Endothelial cell of umbilical vein (primary cell): Measurements from ENCODE around the gene NALCN. TPM values are rescaled to one million over a fixed set of nuclear protein-coding genes. Genes with fewer than 3 reads are reported as not detected.

Source experiments
- BruUV-seq: library from RNA; stranded (reverse); fragments of 400-500 nt; replicated peaks from 2 replicates; lab custom pipeline; 2021; lab: Mats Ljungman, UMichigan
- CTCF ChIA-PET: fragments of 300-600, 350-600 bp; sonication (Branson Sonifier 250); formaldehyde crosslinking; loops from one replicate; lab custom pipeline; 2021; ENCODE audit warnings: antibody characterized with exemption, inconsistent platforms; lab: Charles Lee
- POLR2A ChIA-PET: fragments of 300-600, 350-600 bp; sonication (Branson Sonifier 250); formaldehyde crosslinking; loops from one replicate; lab custom pipeline; 2021; ENCODE audit warnings: antibody characterized with exemption, inconsistent platforms; lab: Charles Lee
- DNase-seq: peaks from one replicate; pipeline ENCODE4 v3.0.0-alpha.2; 2011; ENCODE audit warnings: low read depth, low spot score
- FAIRE-seq: peaks from 2 replicates; lab custom pipeline; 2011; peaks lifted over from hg19 to GRCh38; lab: Jason Lieb, UNC
- H2AFZ ChIP-seq: 2 replicates; pipeline ENCODE4 v1.6.0; 2012; ENCODE audit warnings: low read depth, low read length, control low read depth, inconsistent platforms
- H3K27ac ChIP-seq: 2 replicates; pipeline ENCODE4 v1.5.1; 2011; ENCODE audit warnings: low read depth, mild to moderate bottlenecking, control low read depth, low read length, moderate library complexity; ENCODE audit not compliant: insufficient read depth
- H3K27me3 ChIP-seq, 2 experiments: 2 replicates each; pipeline versions ENCODE4 v1.6.0 to v1.6.1; 2011; ENCODE audit warnings: low read length in 2 of 2, mixed read lengths in 1 of 2; ENCODE audit not compliant: control insufficient read depth in 2 of 2, insufficient read depth in 2 of 2
- H3K36me3 ChIP-seq, 2 experiments: 2 replicates in 1 of 2; 3 replicates in 1 of 2; pipeline ENCODE4 v1.5.1; 2011; ENCODE audit warnings: low read length in 2 of 2, mild to moderate bottlenecking in 1 of 2, moderate library complexity in 1 of 2; ENCODE audit not compliant: control insufficient read depth in 2 of 2, insufficient read depth in 2 of 2; ENCODE audit errors: extremely low read depth in 1 of 2
- H3K4me1 ChIP-seq: 3 replicates; pipeline ENCODE4 v1.5.1; 2011; ENCODE audit warnings: mild to moderate bottlenecking, low read length; ENCODE audit not compliant: control insufficient read depth, insufficient read depth; ENCODE audit errors: extremely low read depth
- H3K4me2 ChIP-seq: 2 replicates; pipeline ENCODE4 v1.6.1; 2011; ENCODE audit warnings: low read length, control low read depth, mixed read lengths; ENCODE audit not compliant: insufficient read depth
- H3K4me3 ChIP-seq, 3 experiments: fragments of 200-600 bp in 1 of 3; sonication (generic), shearing (Covaris generic) in 1 of 3; replicated peaks in 1 of 3; 2 replicates each; pipeline ENCODE4 v1.5.1; 2011 to 2016; ENCODE audit warnings: control low read depth in 3 of 3, low read length in 3 of 3, mild to moderate bottlenecking in 2 of 3, inconsistent platforms in 1 of 3, low read depth in 1 of 3, moderate library complexity in 1 of 3; ENCODE audit not compliant: insufficient read depth in 1 of 3
- H3K79me2 ChIP-seq: 2 replicates; pipeline ENCODE4 v1.6.0; 2012; ENCODE audit warnings: low read length, inconsistent platforms; ENCODE audit not compliant: control insufficient read depth, insufficient read depth
- H3K9ac ChIP-seq: replicated peaks from 2 replicates; pipeline ENCODE3; 2011; ENCODE audit warnings: low read length, control low read depth; ENCODE audit not compliant: insufficient read depth; ENCODE audit errors: extremely low read depth
- H3K9me1 ChIP-seq: replicated peaks from 3 replicates; pipeline ENCODE4 v1.6.0; 2011; ENCODE audit warnings: mild to moderate bottlenecking, low read length; ENCODE audit not compliant: control insufficient read depth, insufficient read depth; ENCODE audit errors: extremely low read depth
- H3K9me3 ChIP-seq: replicated peaks from 2 replicates; pipeline ENCODE4 v1.5.1; 2012; ENCODE audit warnings: low read length, inconsistent platforms; ENCODE audit not compliant: control insufficient read depth, insufficient read depth
- H4K20me1 ChIP-seq: replicated peaks from 2 replicates; pipeline ENCODE3; 2011; ENCODE audit warnings: mild to moderate bottlenecking, low read length; ENCODE audit not compliant: control insufficient read depth, insufficient read depth; ENCODE audit errors: extremely low read depth
- CTCF ChIP-seq, 2 donors: IDR thresholded peaks; 1 replicate in 1 of 2; 2 replicates in 1 of 2; pipeline ENCODE4 v1.5.1; 2011; ENCODE audit warnings: low read length in 2 of 2, mild to moderate bottlenecking in 2 of 2, moderate library complexity in 2 of 2, control low read depth in 1 of 2, inconsistent platforms in 1 of 2, low read depth in 1 of 2; ENCODE audit not compliant: insufficient read depth in 1 of 2; ENCODE audit errors: extremely low read depth in 1 of 2
- FOS ChIP-seq: IDR thresholded peaks from 2 replicates; pipeline ENCODE4 v1.6.1; 2011; ENCODE audit warnings: mild to moderate bottlenecking, low read length, moderate library complexity, borderline replicate concordance; ENCODE audit not compliant: insufficient read depth
- GATA2 ChIP-seq: IDR thresholded peaks from 2 replicates; pipeline ENCODE4 v1.7.0; 2011; ENCODE audit warnings: low read depth, mild to moderate bottlenecking, moderate library complexity, mixed read lengths, low read length; ENCODE audit not compliant: insufficient read length, insufficient read depth
- JUN ChIP-seq: IDR thresholded peaks from 2 replicates; pipeline ENCODE4 v1.6.1; 2011; ENCODE audit warnings: borderline replicate concordance, low read depth; ENCODE audit not compliant: insufficient read length, insufficient read depth
- MAX ChIP-seq: IDR thresholded peaks from 2 replicates; pipeline ENCODE4 v1.6.1; 2011; ENCODE audit not compliant: insufficient read depth, insufficient read length
- MYC ChIP-seq: IDR thresholded peaks from one replicate; pipeline ENCODE4 v1.6.1; 2011; ENCODE audit warnings: mild to moderate bottlenecking, low read depth, low read length
- POLR2A ChIP-seq: IDR thresholded peaks from 2 replicates; pipeline ENCODE4 v1.6.1; 2012; ENCODE audit warnings: low read depth, mild to moderate bottlenecking, control low read depth, low read length
- dilution Hi-C: fragments of 300-500 bp; cut with MboI; formaldehyde crosslinking; loops from one replicate; pipeline ENCODE4 v1.15.0; 2019; ENCODE audit warnings: low sequenced_read_pairs; ENCODE audit not compliant: extremely low pct_ligation_motif_present
- intact Hi-C: fragments of 100-400 bp; cut with micrococcal nuclease; formaldehyde crosslinking; loops from one replicate; pipeline ENCODE4 v1.10.0; 2022
- polyA plus RNA-seq, 4 experiments: library from polyadenylated mRNA; depleted of rRNA in 3 of 4; stranded (reverse) in 3 of 4; unstranded in 1 of 4; fragments of >200 nt; gene quantifications; 2 replicates each; pipeline versions ENCODE4 v1.2.1 to v1.2.3, GENCODE V29; 2011 to 2012; ENCODE audit warnings: missing spikeins in 1 of 4
- total RNA-seq: library from RNA; stranded (reverse); gene quantifications from 2 replicates; pipeline ENCODE4 v1.2.3, GENCODE V29; 2021

NALCN gene
- total and polyA plus RNA-seq, 2 donors (not counting 3 experiments of a cell fraction or from before 2014, with no cell fraction given): 3.3 to 4.4 TPM

- intact Hi-C loops (loop anchor here (1.0 kb wide), 4 partner anchors 406 to 1472 kb away; no protein-coding TSS in a partner anchor), dilution Hi-C loops (no loop called here)
- no peaks in the 10 kb centered on the region for H4K20me1 ChIP-seq
- POLR2A ChIA-PET: no interaction called here
- BruUV-seq: no TSS peak
- no peaks in the 10 kb centered on the region for H3K4me1 ChIP-seq
- no peak overlapping the region for H3K4me2 ChIP-seq
- CTCF ChIA-PET: interaction anchor here (0.5 to 4.2 kb wide), 35 partner anchors 10 to 1522 kb away, joined by 3 to 91 read pairs (median 4); partner anchors contain the start of genes CLYBL and TMTC4
- TF ChIP-seq POLR2A (no peak), GATA2 (no peak), CTCF (IDR thresholded peaks at IDR 0.05; ENCODE audit: extremely low read depth in 1 of 2, insufficient read depth in 1 of 2, low read depth in 1 of 2, low read length in 2 of 2) (peak; percentile 61 to 63), FOS (no peak), MAX (no peak), MYC (no peak), JUN (no peak)
- no peaks in the 10 kb centered on the region for H3K9me1 ChIP-seq
- DNase-seq (peak; percentile 66), FAIRE-seq (peak; percentile 79)
- H3K9me3 ChIP-seq: no peaks in the 10 kb centered on the region
- no peak overlapping the region for H3K4me3 ChIP-seq
- H3K36me3 ChIP-seq: no peaks in the 10 kb centered on the region
- no peaks in the 10 kb centered on the region for H3K27me3 ChIP-seq
- no peaks in the 10 kb centered on the region for H3K79me2 ChIP-seq
- no peak overlapping the region for H2AFZ ChIP-seq
- H3K27ac ChIP-seq: no peak overlapping the region
- no peak overlapping the region for H3K9ac ChIP-seq
Observed at GRCh38 chr13:101127741-101128353, 288.5 kb downstream of the NALCN start.
